ENCODE results near the gene TMEM140.

DNA sequence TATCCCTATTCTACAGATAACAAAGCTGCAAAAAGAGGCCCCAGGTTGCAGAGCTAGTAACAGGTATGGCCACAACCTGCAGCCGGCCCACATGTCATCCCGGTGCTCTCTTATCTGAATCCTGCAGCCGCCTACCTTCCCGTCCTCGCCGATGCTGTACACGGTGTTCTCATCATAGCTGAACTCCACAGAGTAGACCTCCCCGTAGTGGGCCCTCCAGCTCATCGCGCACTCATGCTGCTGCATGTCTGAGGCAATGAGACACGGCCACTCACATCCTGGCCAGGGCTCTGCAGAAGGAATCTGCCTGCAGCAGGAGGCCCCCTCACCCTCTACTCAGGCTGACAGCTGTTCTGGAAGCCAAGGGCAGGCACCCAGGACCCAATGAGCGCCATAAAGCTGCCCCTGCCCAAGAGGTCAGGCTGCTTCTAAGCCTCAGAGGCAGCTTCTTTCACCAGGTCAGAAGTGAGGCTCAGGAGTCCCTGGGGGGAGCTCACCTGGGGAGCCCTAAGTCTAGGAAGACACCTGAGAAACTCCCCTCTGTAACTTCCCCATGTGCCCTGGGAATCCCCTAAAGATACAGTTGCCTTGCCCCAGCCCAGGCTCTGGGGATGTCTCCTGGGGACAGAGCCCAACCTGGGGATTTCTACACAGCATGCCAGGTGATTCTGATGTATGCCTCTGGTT lies 40.6 kb downstream of the TMEM140 start:
- TF ChIP-seq ZNF3 (CRISPR knock-in tag; IDR thresholded peaks at IDR 0.05): no peak
- no peak for TF ChIP-seq TERF1 (CRISPR knock-in tag; IDR thresholded peaks at IDR 0.05)
- TF ChIP-seq ZBTB33 (CRISPR knock-in tag; IDR thresholded peaks at IDR 0.05): no peak
- no peak for TF ChIP-seq MXD4 (CRISPR knock-in tag; IDR thresholded peaks at IDR 0.05)
- TF ChIP-seq YEATS4 (CRISPR knock-in tag; IDR thresholded peaks at IDR 0.05; ENCODE audit: borderline replicate concordance): no peak
- TF ChIP-seq ASH2L (IDR thresholded peaks at IDR 0.05; ENCODE audit: insufficient read length, low read depth, low read length): no peak
- TF ChIP-seq MEIS2 (CRISPR knock-in tag; IDR thresholded peaks at IDR 0.05): no peak
